HG03460 (cell line): ENCODE data around the gene ZNF821.
"Not testable (repeated sequence)": the region's sequence is repeated elsewhere in the genome, so short reads cannot be mapped to it uniquely, and the experiment has no call there.

Source experiments
- ATAC-seq: cut with Tn5 transposase; IDR thresholded peaks from one replicate; pipeline ENCODE4 v1.9.1; 2021; ENCODE audit not compliant: unreplicated experiment

Gene ZNF821, protein sequence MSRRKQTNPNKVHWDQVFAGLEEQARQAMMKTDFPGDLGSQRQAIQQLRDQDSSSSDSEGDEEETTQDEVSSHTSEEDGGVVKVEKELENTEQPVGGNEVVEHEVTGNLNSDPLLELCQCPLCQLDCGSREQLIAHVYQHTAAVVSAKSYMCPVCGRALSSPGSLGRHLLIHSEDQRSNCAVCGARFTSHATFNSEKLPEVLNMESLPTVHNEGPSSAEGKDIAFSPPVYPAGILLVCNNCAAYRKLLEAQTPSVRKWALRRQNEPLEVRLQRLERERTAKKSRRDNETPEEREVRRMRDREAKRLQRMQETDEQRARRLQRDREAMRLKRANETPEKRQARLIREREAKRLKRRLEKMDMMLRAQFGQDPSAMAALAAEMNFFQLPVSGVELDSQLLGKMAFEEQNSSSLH

GRCh38 chr16:71883849-71884638 is at the start of gene ZNF821:
TSS of gene ZNF821 (minus strand) at chr16:71884182. CDS start at chr16:71879946, 4,236 bp downstream.
- peak; percentile 51 for ATAC-seq

- no peak for ATAC-seq
Observed at GRCh38 chr16:71933017-71933416, 49.0 kb upstream of the ZNF821 start.

DNA sequence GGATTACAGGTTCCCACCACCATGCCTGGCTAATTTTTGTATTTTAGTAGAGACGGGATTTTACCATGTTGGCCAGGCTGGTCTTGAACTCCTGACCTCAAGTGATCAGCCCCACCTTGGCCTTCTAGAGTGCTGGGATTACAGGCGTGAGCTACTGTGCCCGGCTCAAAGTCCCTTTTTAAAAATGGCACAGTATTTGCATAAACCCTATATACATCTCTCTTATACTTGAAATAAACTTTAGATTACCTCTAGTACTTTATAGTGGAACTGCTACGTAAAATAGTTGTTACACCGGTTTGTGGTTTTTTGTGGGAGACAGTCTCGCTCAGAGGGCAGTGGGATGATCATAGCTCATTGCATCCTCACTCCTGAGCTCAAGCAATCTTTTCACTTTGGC is 47.6 kb upstream of the ZNF821 start:
- ATAC-seq: no peak

- ATAC-seq: no peak
Observed at GRCh38 chr16:71931001-71931400, 47.0 kb upstream of the ZNF821 start.

- no peak for ATAC-seq
Observed at GRCh38 chr16:71930013-71930563, 46.1 kb upstream of the ZNF821 start.

GRCh38 chr16:71929048-71929447 is 45.1 kb upstream of the ZNF821 start:
- ATAC-seq: no peak

DNA sequence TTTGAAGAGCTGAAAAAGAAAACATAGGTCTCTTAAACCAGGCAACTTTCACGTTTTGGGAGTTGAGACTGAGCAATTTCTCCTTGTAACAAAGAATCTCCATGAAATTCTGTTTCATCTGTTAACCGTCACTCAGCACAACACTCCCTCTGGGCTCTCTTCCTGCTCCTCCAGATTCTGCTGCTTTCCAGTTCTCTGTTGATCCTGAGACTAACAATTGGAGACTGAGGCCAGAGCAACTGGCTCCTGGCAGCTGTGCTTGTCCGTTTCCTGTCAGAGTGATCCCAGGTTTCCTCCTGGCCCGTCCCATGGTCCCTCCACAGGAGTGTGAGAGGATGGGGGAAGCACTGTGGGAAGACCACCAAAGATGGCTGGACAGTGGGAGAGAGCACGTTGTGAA is 43.8 kb upstream of the ZNF821 start:
- ATAC-seq: no peak

DNA sequence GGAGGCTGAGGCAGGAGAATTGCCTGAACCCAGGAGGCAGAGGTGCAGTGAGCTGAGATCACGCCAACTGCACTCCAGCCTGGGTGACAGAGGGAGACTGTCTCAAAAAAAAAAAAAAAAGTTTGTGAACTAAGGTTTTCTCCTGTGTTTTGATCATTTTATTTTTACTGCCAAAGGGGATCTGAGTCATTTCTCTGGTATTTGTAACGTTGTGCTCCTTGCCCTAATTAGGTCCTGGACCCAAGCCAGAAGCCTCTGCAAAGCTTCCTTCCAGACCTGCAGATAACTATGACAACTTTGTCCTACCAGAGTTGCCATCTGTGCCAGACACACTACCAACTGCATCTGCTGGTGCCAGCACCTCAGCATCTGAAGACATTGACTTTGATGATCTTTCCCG is 43.4 kb upstream of the ZNF821 start:
- no peak for ATAC-seq

- ATAC-seq: no peak
Observed at GRCh38 chr16:71924710-71925109, 40.7 kb upstream of the ZNF821 start.

DNA sequence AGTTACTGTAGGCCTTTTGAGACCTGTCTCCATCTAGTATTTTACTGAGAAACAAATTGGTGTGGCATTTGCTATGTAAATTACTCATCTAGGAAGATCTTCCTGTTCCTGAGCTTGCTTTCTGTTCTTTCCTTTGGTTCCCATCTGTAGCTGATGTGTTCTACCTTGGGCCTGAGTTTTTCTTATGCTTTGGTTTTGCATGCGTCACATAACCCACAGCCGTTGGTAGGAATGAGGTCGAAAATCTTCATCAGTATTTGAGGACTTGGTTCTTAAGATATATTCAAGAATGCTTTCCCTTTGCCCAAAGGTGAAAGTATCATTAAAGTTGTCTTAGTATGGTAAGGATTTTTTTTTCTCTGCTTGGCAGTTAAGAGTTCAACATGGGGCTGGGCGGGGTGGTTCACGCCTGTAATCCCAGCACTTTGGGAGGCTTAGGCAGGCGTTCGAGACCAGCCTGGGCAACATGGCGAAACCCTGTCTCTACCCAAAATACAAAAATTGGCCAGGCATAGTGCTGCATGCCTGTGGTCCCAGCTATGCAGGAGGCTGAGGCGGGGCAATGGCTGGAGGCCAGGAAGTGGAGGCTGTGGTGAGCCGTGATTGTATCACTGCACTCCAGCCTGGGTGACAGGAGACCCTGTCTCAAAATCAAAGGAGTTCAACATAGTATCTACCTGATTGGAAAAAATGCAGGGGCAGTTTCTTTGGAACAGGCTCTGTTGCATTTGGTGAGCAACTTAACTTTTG is 40.1 kb upstream of the ZNF821 start:
- no peak for ATAC-seq

DNA sequence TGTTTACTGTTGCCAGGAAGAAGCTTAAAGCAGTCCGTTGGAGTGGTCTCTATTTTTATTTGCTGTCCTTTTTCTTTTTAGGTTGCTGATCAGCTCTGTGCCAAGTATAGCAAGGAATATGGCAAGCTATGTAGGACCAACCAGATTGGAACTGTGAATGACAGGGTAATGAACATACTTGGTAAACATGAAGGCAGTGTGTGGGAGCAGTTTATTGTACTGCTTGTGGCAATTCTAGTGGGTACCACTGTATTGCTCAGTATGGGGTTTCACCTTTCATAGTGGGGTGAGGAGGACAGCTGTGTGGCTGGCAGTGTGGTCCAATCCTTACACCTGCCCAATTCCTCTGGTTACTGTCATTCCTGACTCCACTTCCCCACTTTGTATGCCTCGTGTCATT is 36.7 kb upstream of the ZNF821 start:
- no peak for ATAC-seq

GRCh38 chr16:71919035-71919434 is 35.1 kb upstream of the ZNF821 start:
- ATAC-seq: peak; percentile 93

DNA sequence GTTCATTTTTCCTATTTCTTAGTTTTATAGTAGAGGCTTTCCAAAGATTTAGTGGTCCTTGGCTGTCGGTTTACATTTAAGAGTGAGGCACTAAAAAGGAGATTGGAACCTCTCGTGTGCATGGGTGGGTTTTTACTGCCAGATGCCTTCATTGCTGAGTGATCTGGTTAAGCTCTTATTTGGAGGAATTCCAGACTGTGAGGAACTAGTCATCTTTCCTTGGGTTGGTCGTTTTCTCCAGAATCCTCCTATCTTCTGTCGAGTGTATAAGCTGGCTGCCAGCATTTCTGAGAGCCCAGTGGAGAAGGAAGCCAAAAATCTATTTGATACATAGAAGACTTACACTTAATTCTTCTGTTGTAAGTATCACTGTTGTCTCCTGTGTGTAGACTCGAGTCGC is 33.9 kb upstream of the ZNF821 start:
- ATAC-seq: no peak

- ATAC-seq: no peak
Observed at GRCh38 chr16:71916397-71916920, 32.5 kb upstream of the ZNF821 start.

DNA sequence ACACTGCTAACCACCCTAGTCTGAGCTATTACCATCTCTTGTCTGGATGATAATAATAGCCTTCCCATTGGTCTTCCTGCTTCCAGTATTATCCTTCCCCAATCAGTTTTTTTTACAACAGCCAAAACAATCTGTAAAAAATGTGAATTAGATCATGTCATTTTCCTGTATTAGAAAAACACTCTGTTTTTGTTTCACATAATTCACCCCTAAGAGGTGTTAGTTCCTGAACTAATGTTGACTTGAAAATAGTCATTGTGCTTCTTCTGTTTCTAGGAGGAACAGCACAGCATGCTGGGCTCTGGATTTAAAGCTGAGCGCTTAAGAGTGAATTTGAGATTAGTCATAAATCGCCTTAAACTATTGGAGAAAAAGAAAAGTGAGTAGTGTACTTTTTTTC is 31.4 kb upstream of the ZNF821 start:
- ATAC-seq: no peak

DNA sequence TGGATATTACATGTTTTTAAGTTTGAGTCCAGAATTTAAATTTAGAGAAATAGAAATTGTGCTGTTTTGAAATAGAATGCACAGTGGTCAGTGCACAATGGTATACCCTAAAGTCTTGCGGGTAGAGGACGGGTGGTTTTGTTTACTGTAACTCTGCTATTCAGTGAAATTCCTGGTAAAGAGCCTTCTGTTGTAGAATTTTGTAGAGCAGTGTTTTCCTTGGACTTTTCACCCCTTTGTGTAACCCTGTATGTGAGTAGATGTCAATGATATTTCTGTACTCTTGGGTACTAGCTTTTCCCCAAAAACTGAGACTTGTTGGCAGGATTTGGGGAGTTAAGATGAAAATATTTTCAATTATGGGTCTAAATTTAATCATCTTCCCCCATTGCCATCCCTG is 30.8 kb upstream of the ZNF821 start:
- no peak for ATAC-seq

- no peak for ATAC-seq
Observed at GRCh38 chr16:71912534-71913275, 28.7 kb upstream of the ZNF821 start.

GRCh38 chr16:71911121-71911520 is 27.1 kb upstream of the ZNF821 start:
- no peak for ATAC-seq

GRCh38 chr16:71905765-71906164 is 21.8 kb upstream of the ZNF821 start:
- ATAC-seq: not testable (repeated sequence)

GRCh38 chr16:71904239-71904638 is 20.3 kb upstream of the ZNF821 start:
- ATAC-seq: no peak
